ENCODE data around the gene C1QTNF9. TPM values are rescaled to one million over a fixed set of nuclear protein-coding genes. Genes with fewer than 3 reads are reported as not detected.

The C1QTNF9 gene
- total and polyA plus RNA-seq, 2 experiments from 2014 or later = not detected

GRCh38 chr13:24287748-24288287 lies 21.6 kb upstream of the C1QTNF9 start:
- H3K4me1 ChIP-seq (ENCODE audit: insufficient read depth) = no peaks in the 10 kb centered on the region
- H3K27me3 ChIP-seq = no peaks in the 10 kb centered on the region
- H4K20me1 ChIP-seq (ENCODE audit: insufficient read depth, poor library complexity, severe bottlenecking) = no peaks in the 10 kb centered on the region
- H2AFZ ChIP-seq = no peak overlapping the region
- H3K27ac ChIP-seq = no peak overlapping the region
- no peaks in the 10 kb centered on the region for H3K79me2 ChIP-seq
- no peak for DNase-seq (ENCODE audit: low spot score)
- H3K4me2 ChIP-seq = no peak overlapping the region
- TF ChIP-seq EZH2 (IDR thresholded peaks at IDR 0.05; ENCODE audit: borderline replicate concordance) (no peak), CTCF (IDR thresholded peaks at IDR 0.05; ENCODE audit: poor library complexity) (no peak), EZH2phosphoT487 (IDR thresholded peaks at IDR 0.05; ENCODE audit: low read depth, severe bottlenecking, unreplicated experiment) (no peak)
- H3K9me2 ChIP-seq (replicated peaks; ENCODE audit: insufficient read depth) = no peaks in the 10 kb centered on the region
- whole genome bisulfite sequencing (ENCODE audit: low lambda C conversion rate, missing lambda C conversion rate) = 85% methylated on average over 8 of the region's 8 CpGs
- no peak overlapping the region for H3K4me3 ChIP-seq
- no peaks in the 10 kb centered on the region for H3K36me3 ChIP-seq (replicated peaks; ENCODE audit: insufficient read depth, low read depth)
- no peaks in the 10 kb centered on the region for H3K9me3 ChIP-seq (ENCODE audit: low read depth)

GRCh38 chr13:24288870-24289269 lies 20.5 kb upstream of the C1QTNF9 start:
- DNase-seq (ENCODE audit: low spot score) = no peak
- Histone ChIP-seq H3K4me1 (ENCODE audit: insufficient read depth) (no peaks in the 10 kb centered on the region), H3K4me2 (no peak overlapping the region), H4K20me1 (ENCODE audit: insufficient read depth, poor library complexity, severe bottlenecking) (no peaks in the 10 kb centered on the region), H3K36me3 (replicated peaks; ENCODE audit: insufficient read depth, low read depth) (no peaks in the 10 kb centered on the region), H3K4me3 (no peak overlapping the region), H3K27ac (no peak overlapping the region), H3K79me2 (no peaks in the 10 kb centered on the region), H2AFZ (no peak overlapping the region), H3K27me3 (no peaks in the 10 kb centered on the region), H3K9me2 (replicated peaks; ENCODE audit: insufficient read depth) (no peaks in the 10 kb centered on the region), H3K9me3 (ENCODE audit: low read depth) (no peaks in the 10 kb centered on the region)
- WGBS (ENCODE audit: low lambda C conversion rate, missing lambda C conversion rate) = 61% methylated on average over 5 of the region's 5 CpGs
- TF ChIP-seq EZH2 (IDR thresholded peaks at IDR 0.05; ENCODE audit: borderline replicate concordance) (no peak), CTCF (IDR thresholded peaks at IDR 0.05; ENCODE audit: poor library complexity) (no peak), EZH2phosphoT487 (IDR thresholded peaks at IDR 0.05; ENCODE audit: low read depth, severe bottlenecking, unreplicated experiment) (no peak)

GRCh38 chr13:24290280-24290932 lies 19.0 kb upstream of the C1QTNF9 start:
- Histone ChIP-seq H3K9me3 (ENCODE audit: low read depth) (no peaks in the 10 kb centered on the region), H3K9me2 (replicated peaks; ENCODE audit: insufficient read depth) (no peaks in the 10 kb centered on the region), H3K4me3 (no peak overlapping the region), H2AFZ (no peak overlapping the region), H3K27me3 (no peaks in the 10 kb centered on the region), H3K4me1 (ENCODE audit: insufficient read depth) (no peaks in the 10 kb centered on the region), H3K36me3 (replicated peaks; ENCODE audit: insufficient read depth, low read depth) (no peaks in the 10 kb centered on the region), H3K79me2 (no peaks in the 10 kb centered on the region), H3K4me2 (no peak overlapping the region), H3K27ac (no peak overlapping the region), H4K20me1 (ENCODE audit: insufficient read depth, poor library complexity, severe bottlenecking) (no peaks in the 10 kb centered on the region)
- TF ChIP-seq EZH2phosphoT487 (IDR thresholded peaks at IDR 0.05; ENCODE audit: low read depth, severe bottlenecking, unreplicated experiment) = no peak
- TF ChIP-seq EZH2 (IDR thresholded peaks at IDR 0.05; ENCODE audit: borderline replicate concordance) = no peak
- no peak for TF ChIP-seq CTCF (IDR thresholded peaks at IDR 0.05; ENCODE audit: poor library complexity)
- 96% methylated on average over 20 of the region's 20 CpGs for WGBS (ENCODE audit: low lambda C conversion rate, missing lambda C conversion rate)
- DNase-seq (ENCODE audit: low spot score) = no peak
